Measurements from ENCODE around the gene KLHL29. TPM values are rescaled to one million over a fixed set of nuclear protein-coding genes. Genes with fewer than 3 reads are reported as not detected.

The KLHL29 gene
- total RNA-seq, 2 experiments from 2014 or later, result 2.5 to 2.7 TPM

DNA sequence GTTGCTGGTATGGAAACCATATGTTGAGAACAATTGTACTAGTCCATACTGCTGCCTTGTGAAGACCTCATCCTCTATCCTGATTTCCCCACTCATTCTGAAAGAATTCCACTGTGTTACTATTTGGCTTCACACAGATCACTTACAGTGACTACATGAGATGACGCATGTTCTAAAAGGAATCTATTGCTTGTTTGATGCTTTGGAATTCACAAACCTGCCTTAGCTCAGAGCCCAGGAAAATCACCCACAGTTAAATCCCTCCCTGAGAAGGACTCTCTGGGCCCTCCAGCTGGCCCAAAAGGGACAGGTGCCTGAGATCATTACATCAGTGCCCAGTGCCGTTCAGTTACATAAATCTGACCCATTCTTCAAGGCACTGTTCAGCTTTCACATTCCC, 45.3 kb downstream of the KLHL29 start:
- peaks cover 0 to 3% of the 10 kb centered on the region in 2 experiments for H3K27me3 ChIP-seq (ENCODE audit: control insufficient read depth in 1 of 2, insufficient read depth in 2 of 2, low read length in 2 of 2)
- no peak overlapping the region for H3K27ac Mint-ChIP-seq
- DNase-seq, result no peak
- TF ChIP-seq CTCF (IDR thresholded peaks at IDR 0.05), result no peak
- CTCF ChIA-PET, result no interaction called here
- peaks cover 0 to 4% of the 10 kb centered on the region in 2 experiments for H3K9me3 ChIP-seq (ENCODE audit: control insufficient read depth in 1 of 2, insufficient read depth in 1 of 2, low read length in 2 of 2)
- intact Hi-C loops (cut with DNase I, micrococcal nuclease), result no loop called here
- H3K9me3 Mint-ChIP-seq, result no peaks in the 10 kb centered on the region
- no peaks in the 10 kb centered on the region for H3K36me3 ChIP-seq (ENCODE audit: insufficient read depth, low read length)
- H3K4me1 Mint-ChIP-seq (ENCODE audit: low read depth), result peaks cover 4% of the 10 kb centered on the region
- POLR2A ChIA-PET, result no interaction called here
- H3K4me1 ChIP-seq (ENCODE audit: insufficient read depth, low read length), result no peaks in the 10 kb centered on the region
- ATAC-seq (ENCODE audit: poor library complexity), result no peak
- H3K36me3 Mint-ChIP-seq (ENCODE audit: low read depth), result no peaks in the 10 kb centered on the region
- H3K4me3 Mint-ChIP-seq, result no peak overlapping the region
- H3K4me3 ChIP-seq (ENCODE audit: low read length), result no peak overlapping the region
- no peak overlapping the region for H3K27ac ChIP-seq (ENCODE audit: low read depth in 1 of 2, low read length in 2 of 2)
- peaks cover 15% of the 10 kb centered on the region for H3K27me3 Mint-ChIP-seq

DNA sequence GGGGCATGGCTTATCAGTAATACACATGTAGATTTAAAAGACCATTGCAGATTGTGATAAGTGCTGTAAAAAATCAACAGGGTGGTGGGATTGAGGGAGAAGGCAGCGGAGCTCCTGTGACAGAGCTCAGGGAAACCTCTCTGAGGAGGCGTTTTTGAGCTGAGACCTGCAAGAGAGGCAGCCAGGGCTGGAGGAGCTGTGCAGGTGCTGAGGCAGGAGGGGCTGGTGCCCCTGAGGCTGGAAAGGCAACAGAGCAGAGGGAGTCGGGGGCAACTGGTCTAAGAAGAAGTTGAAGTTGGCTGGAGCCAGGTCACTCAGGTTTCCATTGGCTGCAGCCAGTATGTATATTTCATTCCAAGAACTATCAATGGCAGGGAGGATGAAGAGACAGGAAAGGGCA, 47.6 kb downstream of the KLHL29 start:
- Mint-ChIP-seq H3K27me3 (peaks cover 31% of the 10 kb centered on the region), H3K27ac (no peak overlapping the region), H3K36me3 (ENCODE audit: low read depth) (no peaks in the 10 kb centered on the region), H3K9me3 (no peaks in the 10 kb centered on the region), H3K4me3 (no peak overlapping the region), H3K4me1 (ENCODE audit: low read depth) (peaks cover 15% of the 10 kb centered on the region)
- CTCF ChIA-PET, result no interaction called here
- Histone ChIP-seq H3K27me3 (ENCODE audit: control insufficient read depth in 1 of 2, insufficient read depth in 2 of 2, low read length in 2 of 2) (peaks cover 0 to 7% of the 10 kb centered on the region in 2 experiments), H3K4me3 (ENCODE audit: low read length) (no peak overlapping the region), H3K4me1 (ENCODE audit: insufficient read depth, low read length) (peaks cover 5% of the 10 kb centered on the region), H3K27ac (ENCODE audit: low read depth in 1 of 2, low read length in 2 of 2) (no peak overlapping the region), H3K9me3 (ENCODE audit: control insufficient read depth in 1 of 2, insufficient read depth in 1 of 2, low read length in 2 of 2) (peaks cover 0 to 4% of the 10 kb centered on the region in 2 experiments), H3K36me3 (ENCODE audit: insufficient read depth, low read length) (no peaks in the 10 kb centered on the region)
- POLR2A ChIA-PET, result no interaction called here
- ATAC-seq (ENCODE audit: poor library complexity), result no peak
- intact Hi-C loops (cut with DNase I, micrococcal nuclease), result no loop called here
- no peak for DNase-seq
- TF ChIP-seq CTCF (IDR thresholded peaks at IDR 0.05), result no peak

GRCh38 chr2:23433282-23433681, 48.3 kb downstream of the KLHL29 start:
- POLR2A ChIA-PET, result no interaction called here
- H3K4me1 ChIP-seq (ENCODE audit: insufficient read depth, low read length), result peaks cover 5% of the 10 kb centered on the region
- no peak overlapping the region for H3K4me3 ChIP-seq (ENCODE audit: low read length)
- Mint-ChIP-seq H3K36me3 (ENCODE audit: low read depth) (no peaks in the 10 kb centered on the region), H3K27ac (no peak overlapping the region), H3K4me1 (ENCODE audit: low read depth) (peaks cover 15% of the 10 kb centered on the region), H3K4me3 (no peak overlapping the region), H3K27me3 (peaks cover 33% of the 10 kb centered on the region), H3K9me3 (no peaks in the 10 kb centered on the region)
- no peak overlapping the region for H3K27ac ChIP-seq (ENCODE audit: low read depth in 1 of 2, low read length in 2 of 2)
- DNase-seq (no peak), ATAC-seq (ENCODE audit: poor library complexity) (no peak)
- H3K27me3 ChIP-seq (ENCODE audit: control insufficient read depth in 1 of 2, insufficient read depth in 2 of 2, low read length in 2 of 2), result peaks cover 0 to 7% of the 10 kb centered on the region in 2 experiments
- peaks cover 0 to 4% of the 10 kb centered on the region in 2 experiments for H3K9me3 ChIP-seq (ENCODE audit: control insufficient read depth in 1 of 2, insufficient read depth in 1 of 2, low read length in 2 of 2)
- TF ChIP-seq CTCF (IDR thresholded peaks at IDR 0.05), result no peak
- H3K36me3 ChIP-seq (ENCODE audit: insufficient read depth, low read length), result no peaks in the 10 kb centered on the region
- intact Hi-C loops (cut with DNase I, micrococcal nuclease), result no loop called here
- CTCF ChIA-PET, result no interaction called here
